GM12891 (cell line): Measurements from ENCODE around the gene S100A7A.

Experiments used
- DNase-seq: peaks from one replicate; pipeline ENCODE4 v3.0.0; 2011; ENCODE audit warnings: low spot score; ENCODE audit not compliant: insufficient read length
- FAIRE-seq: peaks from 2 replicates; lab custom pipeline; 2011; peaks lifted over from hg19 to GRCh38; lab: Jason Lieb, UNC
- PAX5 ChIP-seq: IDR thresholded peaks from 2 replicates; pipeline ENCODE4 v1.6.1; 2011; ENCODE audit warnings: low read length, moderate library complexity, mild to moderate bottlenecking; ENCODE audit not compliant: insufficient read depth, severe bottlenecking
- POLR2A ChIP-seq: IDR thresholded peaks from 2 replicates; pipeline ENCODE4 v1.6.1; 2011; ENCODE audit warnings: low read depth, low read length, control low read depth
- POLR2AphosphoS5 ChIP-seq: IDR thresholded peaks from 2 replicates; pipeline ENCODE4 v1.6.1; 2011; ENCODE audit warnings: low read depth, low read length, control low read depth
- POU2F2 ChIP-seq: IDR thresholded peaks from 2 replicates; pipeline ENCODE4 v1.6.1; 2011; ENCODE audit warnings: low read depth, mild to moderate bottlenecking, control low read depth, low read length, moderate library complexity
- SPI1 ChIP-seq: IDR thresholded peaks from 2 replicates; pipeline ENCODE4 v1.6.1; 2011; ENCODE audit warnings: low read depth, low read length, control low read depth
- TAF1 ChIP-seq: IDR thresholded peaks from 2 replicates; pipeline ENCODE4 v1.6.1; 2011; ENCODE audit warnings: low read depth, low read length, control low read depth

S100A7A gene

DNA sequence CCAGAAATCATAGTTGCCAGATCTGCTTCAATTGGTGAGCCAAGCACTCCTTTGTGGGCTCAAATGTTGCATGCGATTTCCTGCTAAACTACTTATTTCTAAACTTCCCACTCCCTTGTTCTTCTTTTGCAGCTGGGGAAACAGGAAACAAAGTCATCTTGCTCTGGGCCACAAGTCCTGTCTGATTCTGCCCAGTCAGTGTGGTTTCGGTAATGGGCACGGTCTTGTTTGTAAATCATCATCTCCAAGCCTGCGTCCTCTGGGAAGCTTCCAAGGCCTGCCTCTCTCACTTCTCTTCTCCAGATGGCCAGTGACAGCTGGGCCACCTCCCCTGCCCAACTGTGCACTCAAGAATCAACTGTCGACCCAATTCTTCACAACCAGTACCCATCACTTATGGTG is 29.8 kb upstream of the S100A7A start:
- DNase-seq (no peak), FAIRE-seq (no peak)

GRCh38 chr1:153387001-153387400 is 29.3 kb upstream of the S100A7A start:
- TF ChIP-seq POU2F2 = no peak
- no peak for TF ChIP-seq PAX5
- TF ChIP-seq TAF1 = no peak
- no peak for DNase-seq
- no peak for FAIRE-seq

More for the DNA sequence above, 29.8 kb upstream of the S100A7A start:
- no peak for TF ChIP-seq POLR2AphosphoS5
- no peak for TF ChIP-seq SPI1

- FAIRE-seq = no peak
- TF ChIP-seq POLR2AphosphoS5 (no peak), PAX5 (no peak), TAF1 (no peak), POLR2A (no peak)
- DNase-seq = no peak
Measured at GRCh38 chr1:153387785-153388184, 28.5 kb upstream of the S100A7A start.

GRCh38 chr1:153389401-153389800 is 26.9 kb upstream of the S100A7A start:
- DNase-seq (no peak), FAIRE-seq (no peak)
- TF ChIP-seq TAF1 = no peak
- no peak for TF ChIP-seq PAX5
- TF ChIP-seq POLR2A = no peak
- no peak for TF ChIP-seq POU2F2
- no peak for TF ChIP-seq SPI1
- TF ChIP-seq POLR2AphosphoS5 = no peak

DNA sequence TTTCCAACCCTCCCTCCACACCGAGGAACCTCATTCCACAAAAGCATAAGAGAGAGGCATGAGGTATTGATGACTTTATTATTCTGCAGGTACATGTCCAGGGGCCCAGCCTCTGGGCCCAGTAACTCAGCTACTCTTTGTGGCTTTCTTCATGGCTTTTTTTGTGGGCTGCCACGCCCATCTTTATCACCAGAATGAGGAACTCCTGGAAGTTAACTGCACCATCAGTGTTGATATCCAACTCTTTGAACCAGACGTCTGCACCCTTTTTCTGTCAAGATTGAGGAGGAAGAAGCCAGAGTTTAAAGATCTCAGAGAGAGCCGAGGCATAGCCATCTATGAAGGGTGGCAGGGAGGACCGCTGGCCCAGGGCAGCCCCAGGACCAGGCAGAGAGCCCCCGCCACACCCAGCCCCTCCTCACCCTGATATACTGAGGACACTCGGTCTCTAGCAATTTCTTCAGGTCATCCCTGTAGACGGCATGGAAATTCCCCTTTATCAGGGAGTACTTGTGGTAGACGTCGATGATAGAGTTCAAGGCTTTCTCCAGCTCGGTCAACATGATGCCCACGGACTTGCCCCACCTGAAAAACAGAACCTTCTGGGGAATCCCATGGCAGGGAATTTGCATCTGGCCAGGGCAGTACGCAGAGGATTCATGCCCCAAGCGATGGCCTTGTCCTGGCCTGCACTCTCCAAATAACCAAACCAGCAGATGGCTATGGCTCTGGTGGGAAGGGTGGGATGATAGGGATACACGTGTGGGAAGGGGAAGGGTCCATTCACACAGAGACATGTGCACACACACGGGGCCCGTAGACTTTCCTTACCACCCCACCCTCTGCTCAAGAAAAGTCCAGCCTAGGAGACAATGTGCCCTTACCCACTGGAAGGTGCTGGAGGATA is 26.1 kb upstream of the S100A7A start:
- DNase-seq = no peak
- FAIRE-seq = no peak
- TF ChIP-seq POU2F2 (no peak), TAF1 (no peak), SPI1 (no peak), POLR2A (no peak), PAX5 (no peak), POLR2AphosphoS5 (no peak)

DNA sequence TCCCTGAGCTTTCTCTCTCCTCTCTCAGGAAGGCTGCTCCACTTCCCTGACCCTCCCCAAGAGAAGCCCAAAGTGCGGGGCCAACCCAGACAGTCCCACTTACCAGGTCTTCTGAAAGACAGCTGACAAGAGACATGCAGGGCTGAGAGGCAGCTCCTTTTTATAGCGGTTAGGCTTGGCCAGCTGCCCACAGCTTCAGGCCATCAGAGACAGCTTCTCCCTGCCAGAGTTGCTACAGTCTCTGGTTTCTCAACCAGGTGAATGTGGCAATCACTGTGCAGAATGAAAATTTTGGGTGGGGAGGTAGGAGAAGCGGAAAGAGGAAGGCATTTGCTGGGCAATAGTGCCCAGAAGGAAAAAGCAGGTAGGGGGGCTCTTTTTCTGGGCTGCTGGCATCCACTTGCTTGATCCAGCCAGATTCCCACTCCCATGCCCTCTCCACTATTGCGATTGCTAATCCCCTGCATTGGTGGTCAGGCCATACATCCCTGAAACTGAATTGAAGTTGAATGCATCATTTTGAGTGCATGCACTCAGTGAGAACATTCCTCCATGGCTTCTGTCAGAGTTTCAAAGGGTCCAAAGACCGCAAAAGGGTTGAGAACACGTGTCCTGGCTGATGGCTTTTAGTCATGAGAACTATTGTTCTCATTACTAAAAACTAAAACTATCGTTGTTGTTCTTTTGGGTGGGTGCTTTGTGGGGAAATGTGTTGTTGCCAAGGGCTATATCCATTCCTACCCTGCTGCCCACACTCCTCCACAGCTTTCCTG is 25.2 kb upstream of the S100A7A start, which contains the start of gene S100A8:
Gene S100A8 (minus strand): TSS at position 136 of the 773 bp plus-strand sequence. CDS start 538 bp downstream, outside the sequence.
- no peak for TF ChIP-seq PAX5
- TF ChIP-seq POLR2A = no peak
- no peak for TF ChIP-seq TAF1
- no peak for TF ChIP-seq SPI1
- no peak for TF ChIP-seq POU2F2
- TF ChIP-seq POLR2AphosphoS5 = no peak
- FAIRE-seq = no peak
- no peak for DNase-seq

- FAIRE-seq = no peak
- no peak for TF ChIP-seq SPI1
- TF ChIP-seq TAF1 = no peak
- no peak for TF ChIP-seq PAX5
- TF ChIP-seq POLR2AphosphoS5 = no peak
- no peak for TF ChIP-seq POLR2A
- DNase-seq = no peak
Measured at GRCh38 chr1:153392258-153392657, 24.1 kb upstream of the S100A7A start.

GRCh38 chr1:153392822-153393221 is 23.5 kb upstream of the S100A7A start:
- TF ChIP-seq POLR2AphosphoS5 = no peak
- no peak for TF ChIP-seq POLR2A
- no peak for TF ChIP-seq POU2F2
- no peak for TF ChIP-seq SPI1
- no peak for TF ChIP-seq TAF1
- no peak for TF ChIP-seq PAX5
- FAIRE-seq (no peak), DNase-seq (no peak)

DNA sequence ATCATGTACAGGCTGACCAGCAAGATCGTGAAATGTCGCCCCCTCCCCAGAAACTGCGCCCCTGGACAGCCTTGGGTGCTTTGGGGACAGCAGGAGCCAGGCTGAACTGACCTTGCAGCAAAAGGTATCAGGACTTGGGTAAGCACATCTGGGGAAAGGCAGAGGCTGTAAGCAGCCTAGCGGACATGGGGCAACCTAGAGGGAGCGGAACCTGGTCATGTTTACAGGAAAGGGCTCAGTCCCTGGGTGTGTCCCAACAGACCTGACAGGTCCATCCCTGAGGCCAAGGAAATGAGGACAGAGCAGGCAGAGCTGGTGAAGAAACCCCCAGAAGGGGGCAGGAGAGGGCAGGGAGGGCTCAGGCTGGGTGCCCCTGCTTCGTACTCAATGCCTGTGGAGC is 22.4 kb upstream of the S100A7A start:
- TF ChIP-seq SPI1 = no peak
- no peak for TF ChIP-seq POLR2AphosphoS5
- no peak for TF ChIP-seq POU2F2
- no peak for TF ChIP-seq PAX5
- TF ChIP-seq POLR2A = no peak
- no peak for TF ChIP-seq TAF1
- no peak for FAIRE-seq
- no peak for DNase-seq
